OCI-LY1 (cell line): Measurements from ENCODE around the gene TBCE.

Source experiments
- CTCF ChIP-seq: fragments of 200-600 bp; sonication (generic), shearing (Covaris generic); IDR thresholded peaks from 2 replicates; pipeline ENCODE4 v1.5.1; 2017; ENCODE audit warnings: mild to moderate bottlenecking, antibody characterized with exemption, low read length, moderate library complexity, mixed read lengths
- EZH2 ChIP-seq: fragments of 200-600 bp; sonication (generic), shearing (Covaris generic); IDR thresholded peaks from 2 replicates; pipeline ENCODE4 v1.8.0; 2017; ENCODE audit warnings: borderline replicate concordance, mixed run types, mild to moderate bottlenecking, antibody characterized with exemption, low read length, moderate library complexity, mixed read lengths

DNA sequence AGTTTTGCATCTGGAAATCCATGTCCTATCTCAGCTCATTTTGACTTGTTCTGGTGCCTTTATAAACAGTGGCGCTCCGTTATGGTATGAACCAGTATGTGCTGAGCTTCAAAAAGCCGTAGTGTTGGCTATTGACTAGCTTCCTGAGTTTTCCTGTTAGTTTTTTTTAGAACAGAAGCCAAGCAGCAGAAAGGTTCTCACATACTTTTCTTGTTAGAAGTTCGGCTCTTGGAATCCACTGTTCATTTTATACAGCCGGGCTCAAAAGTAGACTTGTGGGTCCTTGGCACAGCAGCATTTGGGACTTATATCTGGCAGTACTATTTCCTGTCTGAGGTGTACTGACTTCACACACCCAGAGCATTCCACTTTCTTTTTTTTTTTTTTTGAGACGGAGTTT is 63.8 kb downstream of the TBCE start:
- TF ChIP-seq CTCF: no peak
- no peak for TF ChIP-seq EZH2
